Calu3 (cell line): ENCODE results near the gene CLCN1. TPM values are rescaled to one million over a fixed set of nuclear protein-coding genes. Genes with fewer than 3 reads are reported as not detected.

ENCODE experiments used
- BruUV-seq: library from RNA; stranded (reverse); fragments of 400-500 nt; replicated peaks from 2 replicates; lab custom pipeline; 2021; lab: Mats Ljungman, UMichigan
- CTCF ChIA-PET: fragments of 300-600 bp; sonication (Branson Sonifier 250); formaldehyde crosslinking; loops from one replicate; lab custom pipeline; 2022; ENCODE audit warnings: antibody characterized with exemption; lab: Charles Lee
- DNase-seq: peaks from one replicate; pipeline ENCODE4 v3.0.0; 2022
- H3K27ac Mint-ChIP-seq: one replicate; pipeline ENCODE4 v1.8.0; 2022; ENCODE audit warnings: mixed read lengths; ENCODE audit not compliant: unreplicated experiment
- H3K27me3 Mint-ChIP-seq: one replicate; pipeline ENCODE4 v1.8.0; 2022; ENCODE audit warnings: mixed read lengths; ENCODE audit not compliant: unreplicated experiment
- H3K36me3 Mint-ChIP-seq: one replicate; pipeline ENCODE4 v1.8.0; 2022; ENCODE audit warnings: mild to moderate bottlenecking, moderate library complexity, mixed read lengths; ENCODE audit not compliant: insufficient read depth, unreplicated experiment
- H3K4me1 Mint-ChIP-seq: one replicate; pipeline ENCODE4 v1.8.0; 2022; ENCODE audit warnings: mild to moderate bottlenecking, low read depth, mixed read lengths; ENCODE audit not compliant: unreplicated experiment
- H3K4me3 Mint-ChIP-seq: one replicate; pipeline ENCODE4 v1.8.0; 2022; ENCODE audit warnings: mild to moderate bottlenecking, low read depth, moderate library complexity, mixed read lengths; ENCODE audit not compliant: unreplicated experiment
- H3K9me3 Mint-ChIP-seq: one replicate; pipeline ENCODE4 v1.8.0; 2022; ENCODE audit warnings: low read depth, mixed read lengths; ENCODE audit not compliant: unreplicated experiment
- intact Hi-C: fragments of 100-400 bp; cut with micrococcal nuclease; formaldehyde crosslinking; loops from one replicate; pipeline ENCODE4 v1.10.0; 2022; ENCODE audit not compliant: unreplicated experiment
- total RNA-seq: library from RNA; stranded (reverse); gene quantifications from 2 replicates; pipeline ENCODE4 v1.2.3, GENCODE V29; 2022
- TF ChIP-seq, protein P1 (sequence below): fragments of 200-600 bp; IDR thresholded peaks from one replicate; pipeline ENCODE4 v1.8.0; 2022; ENCODE audit warnings: antibody characterized with exemption; ENCODE audit not compliant: unreplicated experiment

Gene CLCN1
- total RNA-seq, 1 experiment from 2014 or later = 0.61 TPM

DNA sequence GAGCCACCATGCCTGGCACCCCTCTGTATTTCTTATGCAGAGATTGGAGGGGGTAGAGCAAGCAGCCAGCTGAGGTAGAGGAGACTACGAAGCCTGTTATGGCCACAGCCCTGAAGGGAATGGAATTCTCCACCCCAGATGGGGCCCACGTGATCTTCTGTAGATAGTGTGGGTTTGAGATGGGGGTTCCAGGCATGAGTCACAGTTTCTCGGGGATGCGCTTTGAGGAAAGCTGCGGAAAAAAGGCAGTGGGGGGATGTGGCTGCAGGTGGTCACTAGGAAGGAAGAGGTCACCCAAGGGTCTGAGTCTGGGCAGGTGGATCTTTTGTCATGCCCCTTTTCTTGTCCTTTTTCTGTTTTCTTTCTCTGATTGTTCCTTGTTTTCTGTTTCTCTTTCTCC, 35.1 kb downstream of the CLCN1 start:
- Mint-ChIP-seq H3K4me3 (no peak overlapping the region), H3K27me3 (peaks cover 82% of the 10 kb centered on the region), H3K36me3 (no peaks in the 10 kb centered on the region), H3K4me1 (no peaks in the 10 kb centered on the region), H3K27ac (no peak overlapping the region), H3K9me3 (no peaks in the 10 kb centered on the region)
- DNase-seq = no peak
- CTCF ChIA-PET = interaction anchor here (0.5 kb wide), 1 partner anchor 29 kb away, joined by 5 read pairs; no protein-coding TSS in a partner anchor
- TF ChIP-seq, protein P1, sequence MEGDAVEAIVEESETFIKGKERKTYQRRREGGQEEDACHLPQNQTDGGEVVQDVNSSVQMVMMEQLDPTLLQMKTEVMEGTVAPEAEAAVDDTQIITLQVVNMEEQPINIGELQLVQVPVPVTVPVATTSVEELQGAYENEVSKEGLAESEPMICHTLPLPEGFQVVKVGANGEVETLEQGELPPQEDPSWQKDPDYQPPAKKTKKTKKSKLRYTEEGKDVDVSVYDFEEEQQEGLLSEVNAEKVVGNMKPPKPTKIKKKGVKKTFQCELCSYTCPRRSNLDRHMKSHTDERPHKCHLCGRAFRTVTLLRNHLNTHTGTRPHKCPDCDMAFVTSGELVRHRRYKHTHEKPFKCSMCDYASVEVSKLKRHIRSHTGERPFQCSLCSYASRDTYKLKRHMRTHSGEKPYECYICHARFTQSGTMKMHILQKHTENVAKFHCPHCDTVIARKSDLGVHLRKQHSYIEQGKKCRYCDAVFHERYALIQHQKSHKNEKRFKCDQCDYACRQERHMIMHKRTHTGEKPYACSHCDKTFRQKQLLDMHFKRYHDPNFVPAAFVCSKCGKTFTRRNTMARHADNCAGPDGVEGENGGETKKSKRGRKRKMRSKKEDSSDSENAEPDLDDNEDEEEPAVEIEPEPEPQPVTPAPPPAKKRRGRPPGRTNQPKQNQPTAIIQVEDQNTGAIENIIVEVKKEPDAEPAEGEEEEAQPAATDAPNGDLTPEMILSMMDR = no peak
- intact Hi-C loops = no loop called here
- BruUV-seq = no TSS peak

GRCh38 chr7:143351574-143351973, 35.7 kb downstream of the CLCN1 start:
- intact Hi-C loops = no loop called here
- H3K36me3 Mint-ChIP-seq = no peaks in the 10 kb centered on the region
- H3K27ac Mint-ChIP-seq = no peak overlapping the region
- no TSS peak for BruUV-seq
- H3K27me3 Mint-ChIP-seq = peaks cover 77% of the 10 kb centered on the region
- TF ChIP-seq, protein P1 = no peak
- no peaks in the 10 kb centered on the region for H3K9me3 Mint-ChIP-seq
- CTCF ChIA-PET = no interaction called here
- H3K4me1 Mint-ChIP-seq = no peaks in the 10 kb centered on the region
- no peak overlapping the region for H3K4me3 Mint-ChIP-seq
- DNase-seq = no peak

DNA sequence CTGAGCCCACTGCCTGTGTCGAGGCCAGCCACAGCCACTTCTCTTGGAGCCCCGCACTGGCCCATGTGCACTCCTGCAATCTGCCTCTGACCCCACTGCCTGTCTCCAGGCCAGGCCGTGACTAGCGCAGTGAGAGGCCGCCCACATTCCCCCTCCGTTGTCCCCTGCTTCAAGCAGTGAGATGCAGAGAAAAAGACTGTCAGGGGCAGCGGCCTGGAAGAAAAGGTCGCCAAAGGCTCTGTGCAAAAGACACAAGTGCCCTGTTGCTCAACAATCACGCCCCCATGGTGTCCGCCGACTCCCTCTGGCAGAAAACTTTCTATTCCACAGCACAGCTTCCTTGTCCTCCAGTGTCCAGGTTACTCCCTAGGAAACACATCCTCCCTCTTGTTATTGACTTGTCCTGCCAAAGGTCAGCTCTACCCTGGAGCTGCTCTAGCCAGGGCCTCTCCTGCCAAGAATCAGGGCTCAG, 36.7 kb downstream of the CLCN1 start:
- Mint-ChIP-seq H3K36me3 (no peaks in the 10 kb centered on the region), H3K4me1 (no peaks in the 10 kb centered on the region), H3K4me3 (no peak overlapping the region), H3K9me3 (no peaks in the 10 kb centered on the region), H3K27me3 (peaks cover 71% of the 10 kb centered on the region), H3K27ac (no peak overlapping the region)
- no TSS peak for BruUV-seq
- intact Hi-C loops = no loop called here
- CTCF ChIA-PET = no interaction called here
- TF ChIP-seq, protein P1 = no peak
- DNase-seq = no peak

- Mint-ChIP-seq H3K27ac (no peak overlapping the region), H3K27me3 (peaks cover 71% of the 10 kb centered on the region), H3K4me1 (no peaks in the 10 kb centered on the region), H3K4me3 (no peak overlapping the region), H3K36me3 (no peaks in the 10 kb centered on the region), H3K9me3 (no peaks in the 10 kb centered on the region)
- no TSS peak for BruUV-seq
- TF ChIP-seq, protein P1 = no peak
- intact Hi-C loops = no loop called here
- no peak for DNase-seq
- CTCF ChIA-PET = interaction anchor here (1.4 kb wide), 1 partner anchor 9 kb away, joined by 5 read pairs; no protein-coding TSS in a partner anchor
These were observed 38.5 kb downstream of the CLCN1 start for GRCh38 chr7:143354376-143354775.
